Mesothelial cell of epicardium (in vitro differentiated cells): ENCODE results near the gene MRPL10. TPM values are rescaled to one million over a fixed set of nuclear protein-coding genes. Genes with fewer than 3 reads are reported as not detected.

ENCODE experiments used
- DNase-seq, 2 experiments: peaks; one replicate each; pipeline ENCODE4 v3.0.0; 2021; ENCODE audit warnings: low spot score in 2 of 2; ENCODE audit not compliant: unreplicated experiment in 2 of 2
- H3K27ac Mint-ChIP-seq: 2 replicates; pipeline ENCODE4 v1.8.0; 2021; ENCODE audit warnings: mixed read lengths
- H3K27me3 Mint-ChIP-seq: 2 replicates; pipeline ENCODE4 v1.8.0; 2021; ENCODE audit warnings: low read depth, mixed read lengths
- H3K36me3 Mint-ChIP-seq: 2 replicates; pipeline ENCODE4 v1.8.0; 2021; ENCODE audit warnings: mixed read lengths
- H3K4me1 Mint-ChIP-seq: 2 replicates; pipeline ENCODE4 v1.8.0; 2021; ENCODE audit warnings: mixed read lengths
- H3K4me3 Mint-ChIP-seq: 2 replicates; pipeline ENCODE4 v1.8.0; 2021; ENCODE audit warnings: mild to moderate bottlenecking, moderate library complexity, mixed read lengths
- H3K9me3 Mint-ChIP-seq: 2 replicates; pipeline ENCODE4 v1.8.0; 2021; ENCODE audit warnings: mixed read lengths
- total RNA-seq: library from RNA; stranded (reverse); gene quantifications from 3 replicates; pipeline ENCODE4 v1.2.1, GENCODE V29; 2021
- TF ChIP-seq, protein P1 (sequence below): fragments of 200-600 bp; sonication (generic); IDR thresholded peaks from one replicate; pipeline ENCODE4 v1.5.0; 2021; ENCODE audit warnings: antibody characterized with exemption; ENCODE audit not compliant: unreplicated experiment

MRPL10 gene
- total RNA-seq, 1 donor from 2014 or later = 41.0 TPM

DNA sequence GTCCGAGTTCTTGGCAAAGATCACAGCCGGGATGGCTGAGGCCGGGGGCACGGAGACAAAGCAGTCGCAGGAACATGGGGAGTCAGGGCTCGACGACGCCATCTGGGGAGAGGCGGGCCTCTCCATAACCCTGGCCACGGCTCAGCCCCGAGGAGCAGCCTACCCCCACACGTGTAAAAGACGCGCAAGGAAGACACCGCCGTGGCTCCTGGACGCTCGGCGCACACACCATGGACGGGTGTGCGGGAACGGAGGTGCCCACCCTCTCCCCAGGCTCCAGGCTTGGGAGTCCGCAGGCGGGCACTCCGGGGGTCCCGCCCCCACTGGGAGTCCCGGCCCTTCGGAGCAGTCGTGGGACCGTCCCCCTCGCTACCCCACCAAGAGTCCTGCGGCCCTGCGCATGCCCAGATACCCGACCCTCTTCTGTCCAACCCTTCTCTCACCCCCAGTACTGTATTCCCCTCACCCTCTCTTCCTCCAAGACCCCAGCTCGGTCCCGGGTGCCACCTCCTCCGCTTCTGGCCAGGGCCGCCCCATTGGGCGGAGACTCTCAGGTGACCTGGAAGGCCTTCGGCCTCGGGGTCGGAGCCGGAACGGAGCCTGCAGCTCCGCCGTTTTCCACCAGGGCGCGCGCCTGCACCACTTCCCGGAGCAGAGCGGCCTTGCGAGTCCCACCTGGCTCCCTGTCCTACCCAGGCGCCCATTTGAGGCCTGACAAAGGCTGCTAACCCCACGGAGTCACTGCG, 9.6 kb upstream of the MRPL10 start, which contains the start of gene SCRN2:
Gene SCRN2, minus strand, starts transcription at position 532 of the 746 bp plus-strand sequence. Its CDS starts 430 bp downstream, at position 102.
- TF ChIP-seq, protein P1, sequence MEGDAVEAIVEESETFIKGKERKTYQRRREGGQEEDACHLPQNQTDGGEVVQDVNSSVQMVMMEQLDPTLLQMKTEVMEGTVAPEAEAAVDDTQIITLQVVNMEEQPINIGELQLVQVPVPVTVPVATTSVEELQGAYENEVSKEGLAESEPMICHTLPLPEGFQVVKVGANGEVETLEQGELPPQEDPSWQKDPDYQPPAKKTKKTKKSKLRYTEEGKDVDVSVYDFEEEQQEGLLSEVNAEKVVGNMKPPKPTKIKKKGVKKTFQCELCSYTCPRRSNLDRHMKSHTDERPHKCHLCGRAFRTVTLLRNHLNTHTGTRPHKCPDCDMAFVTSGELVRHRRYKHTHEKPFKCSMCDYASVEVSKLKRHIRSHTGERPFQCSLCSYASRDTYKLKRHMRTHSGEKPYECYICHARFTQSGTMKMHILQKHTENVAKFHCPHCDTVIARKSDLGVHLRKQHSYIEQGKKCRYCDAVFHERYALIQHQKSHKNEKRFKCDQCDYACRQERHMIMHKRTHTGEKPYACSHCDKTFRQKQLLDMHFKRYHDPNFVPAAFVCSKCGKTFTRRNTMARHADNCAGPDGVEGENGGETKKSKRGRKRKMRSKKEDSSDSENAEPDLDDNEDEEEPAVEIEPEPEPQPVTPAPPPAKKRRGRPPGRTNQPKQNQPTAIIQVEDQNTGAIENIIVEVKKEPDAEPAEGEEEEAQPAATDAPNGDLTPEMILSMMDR = peak; percentile 96
- Mint-ChIP-seq H3K4me1 (peaks cover 56% of the 10 kb centered on the region), H3K9me3 (no peaks in the 10 kb centered on the region), H3K36me3 (peaks cover 2% of the 10 kb centered on the region), H3K27ac (peak within 1 kb of the TSS; percentile 67), H3K4me3 (peak within 1 kb of the TSS; percentile 98), H3K27me3 (no peaks in the 10 kb centered on the region)
- peak; percentile 70 to 93 for DNase-seq

DNA sequence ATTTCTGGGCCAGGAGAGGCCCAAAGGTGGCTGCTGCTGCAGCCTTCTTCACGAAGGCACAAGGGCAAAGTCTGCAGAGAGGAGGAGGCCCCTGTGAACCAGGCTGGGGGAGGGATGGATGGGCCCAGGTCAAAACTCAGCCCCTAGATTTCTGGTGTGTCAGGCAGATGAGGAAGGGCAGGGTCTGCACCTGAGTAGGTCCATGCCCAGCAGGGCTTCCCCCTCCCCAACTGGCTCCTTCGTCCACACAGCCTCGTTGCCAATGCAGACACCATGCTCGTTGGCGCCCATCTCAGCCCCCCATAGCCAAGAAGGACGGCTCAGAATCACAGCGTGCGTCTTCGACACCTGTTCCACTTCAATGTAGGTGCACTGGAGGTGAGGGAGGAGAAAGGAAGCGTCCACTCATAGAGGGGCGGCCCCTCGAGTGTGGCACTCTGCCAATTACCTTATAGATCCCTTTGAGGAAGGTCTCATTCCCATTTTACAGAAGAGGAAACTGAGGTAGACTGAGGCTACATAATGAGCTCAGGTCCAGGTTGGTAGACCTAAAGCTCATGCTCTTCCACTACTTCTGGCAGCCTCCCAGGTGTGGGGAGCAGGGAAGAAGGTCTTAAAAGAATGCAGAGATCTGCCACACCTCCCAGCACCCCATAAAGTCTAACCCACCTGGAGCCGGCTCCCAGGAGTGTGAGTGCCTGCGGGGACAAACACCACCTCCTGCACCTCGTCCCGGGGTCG, 8.8 kb upstream of the MRPL10 start:
- Mint-ChIP-seq H3K27ac (peak overlapping the region; percentile 67), H3K9me3 (no peaks in the 10 kb centered on the region), H3K4me1 (peaks cover 48% of the 10 kb centered on the region), H3K4me3 (peak overlapping the region; percentile 98), H3K27me3 (no peaks in the 10 kb centered on the region), H3K36me3 (peaks cover 8% of the 10 kb centered on the region)
- DNase-seq = no peak
- TF ChIP-seq, protein P1 = no peak

DNA sequence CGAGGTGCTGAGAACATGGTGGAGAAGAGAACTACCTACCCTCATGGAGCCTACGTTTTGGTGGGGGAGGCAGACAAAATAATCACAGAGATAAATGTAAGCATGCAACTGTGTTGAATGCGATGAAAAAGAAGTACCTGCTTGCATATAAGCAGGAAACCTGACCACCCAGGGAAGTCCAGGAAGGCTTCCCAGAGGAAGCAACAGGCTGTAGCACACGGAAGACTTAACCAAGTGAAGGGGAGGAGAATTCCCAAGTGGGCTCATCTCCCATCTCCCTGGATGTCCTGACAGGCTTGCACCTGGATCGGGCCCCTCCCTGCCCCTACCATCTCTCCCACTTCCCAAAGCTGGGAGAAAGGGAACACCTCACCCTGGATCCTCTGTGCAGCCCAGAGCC, 7.7 kb upstream of the MRPL10 start:
- peaks cover 8% of the 10 kb centered on the region for H3K36me3 Mint-ChIP-seq
- peaks cover 37% of the 10 kb centered on the region for H3K4me1 Mint-ChIP-seq
- no peaks in the 10 kb centered on the region for H3K27me3 Mint-ChIP-seq
- peak overlapping the region; percentile 98 for H3K4me3 Mint-ChIP-seq
- no peak for DNase-seq
- H3K27ac Mint-ChIP-seq = no peak overlapping the region
- TF ChIP-seq, protein P1 = no peak
- H3K9me3 Mint-ChIP-seq = no peaks in the 10 kb centered on the region

DNA sequence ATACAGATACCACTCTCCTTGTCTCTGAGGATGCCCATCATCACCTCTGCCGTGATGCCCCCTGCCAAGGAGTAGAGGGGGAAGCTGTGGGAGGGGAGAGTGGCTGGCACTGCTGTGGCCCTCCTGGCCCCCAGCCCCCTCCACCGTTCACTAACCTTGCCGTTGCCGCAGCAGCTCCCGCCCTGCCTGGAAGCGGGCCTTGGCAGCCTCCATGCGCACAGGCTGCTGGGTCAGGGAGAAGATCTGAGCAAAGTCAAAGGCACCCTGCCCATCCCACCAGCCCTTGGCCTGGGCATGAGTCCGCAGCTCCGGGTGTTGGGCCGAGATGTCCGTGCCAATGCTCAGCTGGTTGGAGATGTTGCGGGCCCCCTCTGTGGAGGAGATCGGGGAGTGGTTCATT, 7.3 kb upstream of the MRPL10 start:
- H3K36me3 Mint-ChIP-seq = peaks cover 8% of the 10 kb centered on the region
- H3K27me3 Mint-ChIP-seq = no peaks in the 10 kb centered on the region
- no peak for DNase-seq
- no peaks in the 10 kb centered on the region for H3K9me3 Mint-ChIP-seq
- no peak overlapping the region for H3K27ac Mint-ChIP-seq
- H3K4me1 Mint-ChIP-seq = peaks cover 33% of the 10 kb centered on the region
- TF ChIP-seq, protein P1 = no peak
- peak overlapping the region; percentile 28 for H3K4me3 Mint-ChIP-seq

DNA sequence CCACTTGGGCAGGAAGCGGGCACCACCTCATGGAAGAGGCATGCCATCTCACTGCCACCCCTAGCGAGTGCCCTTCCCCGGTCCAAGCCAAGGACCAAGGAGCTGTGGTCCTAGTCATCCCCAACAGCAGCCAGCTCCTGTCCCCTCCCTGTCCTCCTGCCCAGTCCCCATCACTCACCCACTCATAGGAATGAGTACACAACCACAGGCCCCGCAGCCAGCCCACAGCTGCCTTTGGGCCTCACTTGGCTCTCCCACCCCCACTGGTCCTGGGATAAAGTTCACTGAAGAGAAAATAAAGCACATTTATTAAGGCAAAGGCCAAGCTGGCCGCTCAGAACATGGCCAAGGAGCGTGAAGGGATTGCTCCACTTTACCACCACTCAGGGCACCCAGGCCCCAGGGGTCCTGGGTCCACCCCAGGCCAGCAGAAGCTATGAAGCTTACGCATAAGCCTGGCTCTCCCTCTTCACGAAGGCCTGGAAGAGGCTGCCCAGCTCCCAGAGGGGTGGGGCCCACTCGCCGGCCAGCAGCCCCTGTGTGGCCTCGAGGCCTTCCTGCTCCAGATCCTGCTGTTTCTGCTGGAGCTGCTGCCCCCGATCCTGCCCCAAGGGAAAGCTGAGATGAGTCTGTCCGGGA, 6.2 kb upstream of the MRPL10 start:
- peaks cover 8% of the 10 kb centered on the region for H3K36me3 Mint-ChIP-seq
- DNase-seq = no peak
- no peak overlapping the region for H3K27ac Mint-ChIP-seq
- no peaks in the 10 kb centered on the region for H3K27me3 Mint-ChIP-seq
- H3K4me3 Mint-ChIP-seq = no peak overlapping the region
- no peaks in the 10 kb centered on the region for H3K9me3 Mint-ChIP-seq
- H3K4me1 Mint-ChIP-seq = peaks cover 24% of the 10 kb centered on the region
- TF ChIP-seq, protein P1 = no peak
